GM19372 (cell line): ENCODE results near the gene BAMBI.

Experiments used
- ATAC-seq: cut with Tn5 transposase; IDR thresholded peaks from one replicate; pipeline ENCODE4 v1.9.1; 2021; ENCODE audit warnings: mild to moderate bottlenecking, low read depth, moderate library complexity; ENCODE audit not compliant: unreplicated experiment

The BAMBI gene

DNA sequence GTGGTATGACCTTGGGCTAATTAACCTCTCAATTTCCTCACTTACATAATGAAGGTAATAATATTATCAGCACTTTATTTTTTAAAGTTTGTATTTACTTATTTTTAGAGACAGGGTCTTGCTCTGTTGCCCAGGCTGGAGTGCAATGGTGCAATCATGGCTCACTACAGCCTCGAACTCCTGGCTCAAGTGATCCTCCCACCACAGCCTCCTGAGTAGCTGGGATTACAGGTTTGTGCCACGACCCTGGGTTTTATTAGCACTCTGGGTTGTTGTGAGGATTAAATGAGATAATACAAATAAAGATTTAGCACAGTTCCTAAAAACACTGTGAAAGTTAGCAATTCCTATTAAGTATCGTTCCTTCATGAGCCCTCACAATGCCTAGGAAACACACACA lies 14.7 kb downstream of the BAMBI start:
- no peak for ATAC-seq

DNA sequence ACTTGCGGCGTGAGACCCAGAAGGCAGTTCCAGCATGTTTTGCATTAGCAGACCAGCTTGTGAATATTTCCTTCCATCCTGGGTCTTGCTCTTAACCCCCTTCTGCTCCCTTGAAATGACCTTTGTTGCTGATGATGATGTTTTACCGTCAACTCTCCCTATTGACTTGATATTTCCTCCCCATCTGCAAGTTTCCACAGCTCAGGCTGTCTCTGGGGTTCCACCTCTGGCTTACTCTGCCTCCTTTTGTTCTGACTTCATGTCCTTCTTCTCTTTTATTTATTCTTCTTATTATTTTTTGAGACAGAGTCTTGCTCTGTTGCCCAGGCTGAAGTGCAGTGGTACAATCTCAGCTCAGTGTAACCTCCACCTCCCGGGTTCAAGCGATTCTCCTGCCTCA lies 17.2 kb downstream of the BAMBI start:
- ATAC-seq: no peak

DNA sequence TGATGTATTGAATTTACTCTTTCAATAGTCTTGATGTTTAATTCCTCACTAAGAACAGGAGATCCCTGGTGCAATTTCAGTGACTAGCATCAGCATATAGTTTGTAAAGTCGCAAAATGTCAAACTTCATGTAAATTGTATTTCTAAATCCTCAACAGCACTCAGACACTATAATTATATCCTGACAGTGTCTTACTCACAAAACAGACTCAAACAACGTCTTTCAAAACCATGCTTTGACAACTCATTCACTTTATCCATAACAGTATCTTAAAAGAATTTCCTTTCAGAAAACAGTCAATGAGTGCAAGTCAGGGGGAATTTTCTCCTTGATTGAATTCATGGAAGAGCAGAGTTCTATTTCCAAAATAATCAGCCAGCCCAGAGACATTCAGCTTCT lies 20.8 kb downstream of the BAMBI start:
- ATAC-seq: no peak

DNA sequence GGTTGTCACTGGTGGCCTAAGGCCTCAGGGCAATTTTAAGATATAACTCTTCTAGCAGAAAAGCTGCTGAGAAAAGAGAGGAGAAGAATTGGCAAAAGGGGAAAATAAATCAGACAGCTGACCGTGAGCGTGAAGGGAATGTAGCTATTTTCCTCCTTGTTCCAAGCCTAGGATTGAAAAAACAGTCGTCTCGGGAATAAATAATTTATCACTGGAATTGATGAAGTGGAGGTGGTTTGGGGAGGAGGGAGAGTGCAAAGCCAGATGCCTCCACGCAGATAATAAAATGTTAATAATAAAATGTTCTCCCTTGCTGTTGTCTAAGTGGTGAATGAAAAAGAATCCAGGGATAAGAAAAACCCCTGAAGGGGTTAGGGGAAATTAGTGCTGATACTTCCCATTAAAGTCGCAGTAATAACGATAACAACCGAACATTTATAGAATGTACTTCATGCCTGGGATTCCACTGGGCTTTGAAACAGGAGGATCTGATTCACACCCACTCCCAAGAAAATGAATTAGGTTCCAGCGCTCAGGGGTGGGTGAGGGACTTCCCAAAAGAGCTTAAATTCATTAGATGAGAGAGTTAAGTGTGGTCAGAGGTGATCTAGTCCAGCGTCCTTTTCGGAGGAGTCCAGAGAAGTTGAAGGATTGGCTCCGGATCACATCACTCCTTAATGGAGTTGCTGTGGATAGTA lies 27.3 kb downstream of the BAMBI start:
- ATAC-seq: no peak

DNA sequence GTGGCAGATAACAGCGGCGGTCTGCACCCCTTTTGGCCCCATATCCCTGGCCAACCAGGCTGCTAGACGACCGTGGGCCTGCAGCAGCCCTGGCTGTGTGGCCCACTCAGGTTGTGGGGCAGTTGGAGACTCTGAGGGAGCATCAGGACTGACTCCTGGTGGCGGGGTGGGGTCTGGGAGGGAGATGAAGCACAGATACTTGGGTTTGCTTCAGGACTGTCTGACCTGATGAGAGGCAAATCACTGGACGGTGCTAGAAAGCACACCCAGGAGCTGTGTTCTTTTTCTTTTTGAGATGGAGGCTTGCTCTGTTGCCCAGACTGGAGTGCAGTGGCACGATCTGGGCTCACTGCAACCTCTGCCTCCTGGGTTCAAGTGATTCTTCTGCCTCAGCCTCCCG lies 28.2 kb downstream of the BAMBI start:
- ATAC-seq: no peak

DNA sequence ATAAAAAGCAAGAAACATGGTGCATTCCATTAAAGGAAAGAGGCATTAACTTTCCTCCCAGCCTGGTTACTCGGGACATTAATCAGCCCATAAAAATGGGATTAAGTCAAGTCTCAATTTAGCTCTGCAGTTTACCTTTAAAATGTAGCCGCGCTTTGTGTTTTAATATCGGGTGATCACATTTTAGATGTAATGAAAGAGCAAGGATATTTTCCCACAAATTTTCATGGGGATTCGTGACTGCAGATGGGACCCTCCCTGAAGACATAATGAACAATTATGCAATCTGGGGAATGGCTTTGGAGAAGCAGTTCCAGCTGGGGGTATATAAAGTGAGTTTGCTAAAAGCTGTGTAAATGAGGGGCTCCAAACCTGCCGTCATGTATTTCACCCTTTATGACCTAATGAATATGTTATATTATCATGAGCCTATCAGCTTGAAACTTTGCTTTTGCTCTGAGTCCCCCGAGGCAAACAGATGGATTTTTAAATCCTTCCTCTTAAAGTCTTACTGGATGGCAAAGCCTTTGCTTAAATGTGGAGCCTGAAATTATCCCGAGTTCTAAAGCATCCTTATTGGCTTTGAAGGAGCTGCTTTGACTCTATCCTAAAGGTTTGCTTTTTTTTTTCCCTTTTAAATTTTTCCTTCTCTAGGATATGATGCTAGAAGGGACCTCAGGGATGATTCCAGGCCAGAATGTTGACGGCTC lies 31.8 kb downstream of the BAMBI start:
- ATAC-seq: no peak

DNA sequence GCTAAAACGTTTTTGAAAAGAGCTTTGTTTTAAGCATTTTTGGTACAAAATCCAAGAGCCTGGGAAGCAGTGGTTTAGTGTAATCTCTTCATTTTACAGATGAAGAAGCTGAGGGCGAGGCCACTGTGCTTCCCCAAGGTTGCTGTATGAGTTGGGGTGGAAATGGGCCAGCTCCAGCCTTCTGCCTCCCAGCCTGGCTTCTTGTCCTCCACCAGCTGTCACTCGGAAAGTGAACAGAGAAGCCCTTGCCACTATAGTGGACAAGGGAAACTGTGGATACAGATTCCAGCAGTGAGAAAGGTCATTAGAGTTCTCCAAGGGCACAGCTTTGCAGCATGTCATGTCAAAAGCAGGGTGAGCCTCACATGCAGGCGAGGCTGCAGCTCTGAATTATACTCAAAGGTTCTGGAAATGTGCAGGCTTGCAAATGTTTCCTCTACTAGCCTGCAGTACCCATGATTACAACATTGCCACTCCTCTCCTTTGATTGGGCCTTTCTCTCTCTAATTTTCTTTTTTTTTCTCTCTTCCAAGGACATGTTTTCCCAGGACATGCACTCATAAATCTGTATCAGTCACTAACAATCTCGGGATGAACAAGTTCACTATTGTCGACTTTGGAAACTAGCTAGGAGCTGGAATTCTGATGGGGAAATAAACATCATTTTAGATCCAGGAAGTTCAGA lies 33.0 kb downstream of the BAMBI start:
- ATAC-seq: no peak

DNA sequence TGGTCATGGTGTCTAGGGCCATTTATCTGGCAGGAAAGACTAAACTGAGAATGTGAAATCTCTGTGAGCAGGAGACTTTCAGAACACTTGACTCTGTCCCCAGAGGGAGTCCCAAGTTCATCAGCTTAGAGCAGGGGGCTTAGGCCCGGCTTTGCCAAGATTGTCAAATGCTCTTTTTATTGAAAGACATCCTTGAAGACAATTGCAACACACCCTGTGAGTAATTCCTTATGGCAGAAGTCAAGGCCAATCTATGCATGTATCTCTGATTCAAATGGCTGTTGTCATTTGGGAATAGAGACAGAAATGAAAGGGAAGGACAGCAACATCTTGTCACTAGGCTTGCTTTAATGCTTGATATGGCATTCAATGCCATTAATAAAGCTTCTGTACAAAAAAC lies 33.7 kb downstream of the BAMBI start:
- no peak for ATAC-seq

DNA sequence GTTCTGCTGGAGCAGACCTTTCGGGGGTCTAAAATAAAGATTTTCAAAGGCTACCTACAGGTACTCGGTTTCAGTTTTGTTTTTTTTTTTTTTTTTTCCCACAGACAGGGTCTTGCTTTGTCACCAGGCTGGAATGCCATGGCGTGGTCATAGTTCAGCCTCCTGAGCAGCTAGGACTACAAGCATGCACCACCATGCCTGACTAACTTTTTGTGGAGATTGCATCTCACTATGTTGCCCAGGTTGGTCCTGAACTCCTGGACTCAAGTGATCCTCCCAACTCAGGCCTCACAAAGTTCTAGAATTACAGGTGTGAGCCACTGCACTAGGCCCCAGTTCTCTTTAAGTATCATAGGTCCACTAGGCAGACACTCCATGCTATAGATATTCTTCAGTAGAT lies 34.5 kb downstream of the BAMBI start:
- no peak for ATAC-seq

DNA sequence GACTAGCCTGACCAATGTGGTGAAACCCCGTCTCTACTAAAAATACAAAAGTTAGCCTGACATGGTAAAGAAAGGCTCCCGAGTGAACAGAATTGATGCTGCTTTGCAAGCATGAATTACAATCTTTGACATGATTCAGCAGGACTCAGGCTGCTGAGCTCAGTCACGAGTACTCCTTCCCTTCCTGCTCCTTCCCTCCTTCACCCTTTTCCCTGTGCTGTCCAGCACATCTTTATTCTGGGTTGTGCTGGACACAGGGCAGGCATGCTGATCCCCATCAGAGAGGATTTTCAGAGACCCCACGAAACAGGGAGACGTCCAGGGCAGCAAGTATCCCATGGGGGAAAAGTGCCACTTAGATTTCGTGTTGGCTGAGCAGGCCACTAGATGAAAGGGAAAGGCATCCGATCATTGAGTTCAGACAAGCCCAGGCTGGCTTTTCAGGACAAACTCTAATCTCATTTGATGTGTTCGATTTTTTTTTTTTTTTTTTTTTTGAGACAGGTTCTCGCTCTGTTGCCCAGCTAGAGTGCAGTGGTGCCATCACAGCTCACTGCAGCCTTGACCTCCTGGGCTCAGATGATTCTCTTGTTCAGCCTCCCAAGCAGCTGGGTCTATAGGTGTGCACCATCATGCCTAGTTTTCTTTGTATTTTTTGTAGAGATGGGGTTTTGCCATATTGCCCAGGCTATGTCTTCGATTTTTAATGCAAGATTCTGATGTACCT lies 36.5 kb downstream of the BAMBI start:
- no peak for ATAC-seq

DNA sequence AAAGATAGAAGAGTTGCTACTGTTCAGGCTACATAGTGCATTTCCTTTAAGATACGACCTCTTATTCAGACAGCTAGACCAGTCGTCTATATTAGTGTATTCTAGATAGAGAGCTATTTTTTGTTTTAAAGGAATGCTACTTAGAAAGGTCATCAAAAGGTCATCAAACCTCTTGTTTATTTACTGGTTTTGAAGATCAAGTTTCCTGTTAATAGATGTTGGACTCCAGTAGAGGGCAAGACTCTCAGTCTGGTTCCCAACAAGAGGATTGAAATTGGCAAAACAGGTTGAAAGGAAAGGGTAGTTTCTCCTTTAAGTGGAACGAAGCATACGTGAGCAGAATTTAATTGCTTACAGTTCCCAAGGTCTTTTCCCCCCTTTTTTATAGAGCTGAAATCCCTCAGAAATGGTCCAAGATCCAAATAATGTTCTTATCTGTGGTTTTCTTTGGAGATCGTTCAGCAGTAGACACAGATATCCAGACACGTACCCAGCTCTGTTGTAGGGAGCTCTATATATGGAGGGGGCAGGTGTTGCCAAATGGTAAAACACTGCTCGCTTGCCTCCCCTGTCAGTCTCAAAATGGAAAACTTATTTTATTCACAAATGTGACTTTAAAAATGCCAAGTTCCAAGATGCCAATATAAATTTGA lies 37.2 kb downstream of the BAMBI start:
- no peak for ATAC-seq

DNA sequence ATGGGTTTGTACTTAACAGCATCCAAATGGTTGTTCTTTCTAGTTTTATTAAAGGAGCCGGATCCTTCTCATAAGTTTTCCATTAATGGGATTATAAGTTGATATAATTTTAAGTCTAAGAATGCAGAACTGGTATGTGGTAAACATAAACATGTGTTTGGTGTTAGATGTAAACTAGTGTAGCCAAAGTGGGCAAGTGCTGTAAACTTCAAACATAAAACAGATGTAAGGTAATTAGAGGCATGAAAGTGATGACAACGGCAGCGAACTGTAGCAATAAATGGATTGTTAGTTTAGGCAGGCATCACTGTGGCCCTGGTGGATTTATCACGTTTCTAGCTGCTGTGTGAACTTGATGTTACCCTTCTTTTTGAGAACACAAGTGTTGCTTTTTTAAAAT lies 37.9 kb downstream of the BAMBI start:
- no peak for ATAC-seq

DNA sequence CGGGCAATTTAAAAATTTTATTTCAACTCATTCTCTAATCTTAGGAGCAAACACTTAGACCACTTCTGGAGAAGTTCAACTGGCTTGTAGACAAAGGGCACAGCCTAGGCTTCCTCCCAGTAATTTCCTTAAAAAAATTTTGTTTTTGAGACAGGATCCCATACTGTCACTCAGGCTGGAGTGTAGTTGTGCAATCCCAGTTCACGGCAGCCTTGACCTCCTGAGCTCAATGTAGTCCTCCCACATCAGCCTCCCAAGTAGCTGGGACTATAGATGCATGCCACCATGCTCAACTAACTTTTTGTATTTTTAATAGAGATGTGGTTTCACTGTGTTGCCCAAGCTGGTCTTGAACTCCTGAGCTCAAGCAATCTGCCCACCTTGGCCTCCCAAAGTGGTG lies 38.4 kb downstream of the BAMBI start:
- ATAC-seq: no peak

DNA sequence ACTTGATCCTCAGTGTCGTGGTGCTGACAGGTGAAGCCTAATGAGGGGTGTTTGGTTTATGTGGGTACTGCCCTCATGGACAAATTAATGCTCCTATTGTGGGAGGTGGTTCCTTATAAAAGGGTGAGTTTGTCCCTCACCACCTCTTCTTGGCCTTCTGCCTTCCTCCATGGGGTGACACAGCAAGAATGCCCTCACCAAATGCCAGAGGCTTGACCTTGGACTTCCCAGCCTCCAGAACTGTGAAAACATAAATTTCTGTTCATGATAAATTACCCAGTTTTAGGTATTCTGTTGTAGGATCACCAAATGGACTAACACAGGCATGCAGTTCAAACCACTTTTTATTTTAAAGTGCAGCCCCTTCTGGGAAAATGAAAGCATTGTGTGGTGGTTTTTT lies 39.4 kb downstream of the BAMBI start:
- ATAC-seq: no peak

DNA sequence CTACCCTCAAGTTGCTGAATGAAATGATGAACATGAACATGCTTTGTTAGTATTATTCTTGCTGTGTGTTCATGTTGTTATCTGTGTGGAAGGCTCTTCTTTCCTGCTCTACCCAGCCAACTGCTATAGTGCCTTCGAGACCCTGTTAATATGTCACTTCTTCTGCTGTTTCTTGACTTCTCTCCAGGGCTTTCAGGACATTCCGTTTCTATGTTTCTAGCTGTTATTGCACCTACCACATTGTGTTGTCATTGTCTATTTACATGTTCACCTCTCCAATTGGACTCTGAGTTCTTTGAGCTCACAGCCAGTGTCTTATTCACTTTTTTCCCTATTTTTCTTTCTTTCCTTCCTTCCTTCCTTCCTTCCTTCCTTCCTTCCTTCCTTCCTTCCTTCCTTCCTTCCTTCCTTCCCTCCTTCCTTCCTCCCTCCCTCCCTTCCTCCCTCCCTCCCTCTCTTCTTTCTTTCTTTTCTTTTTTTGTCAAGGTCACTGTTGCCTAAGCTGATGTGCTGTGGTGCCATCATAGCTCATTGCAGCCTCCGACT lies 40.4 kb downstream of the BAMBI start:
- no peak for ATAC-seq

DNA sequence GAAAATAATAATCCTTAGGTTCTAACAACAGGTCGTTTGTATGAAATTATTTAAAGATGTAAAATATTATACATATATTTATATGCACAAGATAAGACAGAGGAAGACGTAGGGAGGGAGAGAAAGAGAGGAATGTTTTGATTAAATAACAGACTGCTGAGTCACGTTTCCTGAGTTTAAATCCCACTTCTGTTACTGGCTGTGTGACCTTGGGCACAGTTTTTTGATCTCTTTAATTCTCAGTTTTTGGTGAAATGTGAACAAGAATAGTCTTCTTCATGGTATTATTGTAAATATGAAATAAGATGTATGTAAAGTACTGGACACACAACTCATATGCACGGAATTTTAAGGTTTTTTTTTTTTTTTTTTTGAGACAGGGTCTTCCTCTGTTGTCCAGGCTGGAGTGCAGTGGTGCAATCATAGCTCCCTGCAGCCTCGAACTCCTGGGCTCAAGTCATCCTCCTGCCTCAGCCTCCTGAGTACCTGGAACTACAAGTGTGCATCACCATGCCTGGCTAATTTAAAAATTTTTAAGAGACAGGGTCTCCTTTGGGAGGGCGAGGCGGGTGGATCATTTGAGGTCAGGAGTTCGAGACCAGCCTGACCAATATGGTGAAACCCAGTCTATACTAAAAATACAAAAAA lies 42.6 kb downstream of the BAMBI start:
- no peak for ATAC-seq

DNA sequence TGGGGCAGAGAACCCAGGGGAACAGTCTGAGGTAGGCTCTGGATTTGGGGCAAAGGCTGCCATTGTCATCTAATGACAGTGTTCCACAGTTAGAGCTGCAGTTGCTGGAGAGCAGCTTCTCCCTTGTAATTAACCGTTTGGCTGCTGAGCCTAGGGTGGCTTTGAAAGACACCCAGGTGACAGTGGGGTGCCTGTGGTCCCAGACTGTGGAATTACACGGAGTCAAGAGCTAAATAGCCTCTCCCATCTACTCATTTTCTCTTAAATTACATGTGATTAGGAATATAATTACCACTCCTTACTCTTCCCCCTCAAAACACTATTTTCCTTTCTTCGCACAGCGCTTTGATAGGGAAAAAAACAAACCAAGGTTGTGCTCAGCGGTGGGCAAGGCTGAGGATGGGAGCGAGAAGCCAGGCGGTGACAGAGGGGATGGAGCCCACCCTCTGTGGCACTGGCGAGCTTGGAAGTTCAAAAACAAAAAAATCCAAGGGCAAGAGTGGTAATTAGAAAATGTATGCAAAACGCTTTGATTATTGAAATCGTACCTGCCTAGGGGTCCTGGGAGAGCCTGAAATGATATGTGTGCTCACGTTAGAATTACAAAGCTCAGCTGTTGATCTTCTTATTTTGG lies 44.1 kb downstream of the BAMBI start:
- ATAC-seq: no peak

DNA sequence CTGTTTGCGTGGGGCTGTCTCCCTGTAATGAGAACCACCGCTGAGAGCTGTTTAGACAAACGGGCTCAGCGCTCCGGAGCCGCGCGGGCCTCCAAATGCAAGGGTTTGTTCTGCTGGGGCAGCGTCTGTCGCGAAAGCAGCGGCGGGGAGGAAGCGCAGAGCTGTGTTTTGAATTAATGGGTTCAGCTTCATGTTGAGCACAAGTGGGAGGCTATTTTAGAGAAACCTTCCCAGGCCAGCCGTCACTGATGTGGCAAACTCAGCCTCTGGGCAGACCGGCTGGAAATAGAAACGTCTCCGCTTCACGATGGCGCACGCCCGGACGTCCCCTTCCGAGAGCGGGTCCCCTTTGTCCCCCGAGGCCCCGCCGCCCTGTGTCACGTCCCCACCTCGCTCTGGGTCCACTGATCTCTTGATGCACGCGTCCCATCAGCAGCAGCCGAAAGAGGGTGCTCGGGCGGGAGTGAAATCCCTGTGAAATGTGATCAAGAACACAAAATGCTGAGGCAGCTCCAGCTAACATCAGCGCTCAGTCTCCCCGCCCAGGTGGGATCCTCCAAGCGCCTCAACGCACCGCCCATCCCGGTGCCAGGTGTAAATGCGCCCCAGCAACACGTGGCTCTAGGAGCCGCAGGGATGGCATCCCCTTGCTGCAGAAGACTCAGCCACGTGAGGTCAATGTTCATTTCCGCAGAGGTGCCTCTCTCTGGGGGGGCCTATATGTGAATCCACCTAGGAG lies 44.9 kb downstream of the BAMBI start:
- no peak for ATAC-seq

DNA sequence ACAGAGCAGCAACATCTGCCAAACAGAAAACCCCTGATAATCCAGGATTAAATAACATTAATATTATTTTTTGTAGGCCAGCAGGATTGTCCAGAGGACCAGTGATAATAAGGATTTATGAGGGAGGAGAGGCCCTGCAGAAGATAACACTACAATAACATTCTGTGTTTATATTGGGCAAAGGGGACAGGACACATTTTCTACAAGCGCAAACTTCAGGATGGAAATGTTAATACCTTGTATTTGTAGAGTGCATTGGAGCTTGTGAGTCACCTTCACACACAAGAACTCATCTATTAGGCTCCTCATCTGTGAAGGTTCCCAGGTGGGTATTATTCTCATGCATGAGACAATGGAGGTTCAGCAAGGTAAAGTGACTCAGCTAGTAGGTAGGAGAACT lies 51.0 kb downstream of the BAMBI start:
- ATAC-seq: no peak
